ENCODE measurements around the gene CD109. TPM values are rescaled to one million over a fixed set of nuclear protein-coding genes. Genes with fewer than 3 reads are reported as not detected.

Gene CD109
- total RNA-seq, 4 donors from 2014 or later = 1.4 to 3.2 (median 2.2) TPM

DNA sequence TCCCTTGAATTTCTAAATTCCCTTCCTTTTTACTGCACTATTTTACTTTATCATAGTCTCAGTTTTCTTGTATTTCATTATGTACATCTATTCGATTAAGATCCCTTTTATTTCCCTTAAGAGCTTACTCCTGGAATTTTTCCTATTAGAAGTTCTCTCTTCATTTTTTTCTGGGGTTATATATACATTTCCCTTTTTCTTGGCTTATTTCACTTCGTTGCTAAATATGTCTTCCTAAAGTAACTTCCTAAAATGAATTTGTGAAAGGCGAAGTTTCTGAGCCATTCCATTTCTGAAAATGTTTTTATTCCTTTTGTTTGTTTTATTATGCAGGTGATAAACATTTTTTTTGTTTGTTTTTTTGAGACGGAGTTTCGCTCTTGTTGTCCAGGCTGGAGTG is 5.9 kb upstream of the CD109 start:
- H3K36me3 ChIP-seq = no peaks in the 10 kb centered on the region
- no peak overlapping the region for H3K4me3 ChIP-seq
- DNase-seq = no peak
- no peaks in the 10 kb centered on the region for H3K9me3 ChIP-seq
- TF ChIP-seq POLR2A (IDR thresholded peaks at IDR 0.05) (no peak), CTCF (IDR thresholded peaks at IDR 0.05) (no peak)
- H3K27ac ChIP-seq = no peak overlapping the region
- H3K4me1 ChIP-seq = no peaks in the 10 kb centered on the region
- no peaks in the 10 kb centered on the region for H3K27me3 ChIP-seq

DNA sequence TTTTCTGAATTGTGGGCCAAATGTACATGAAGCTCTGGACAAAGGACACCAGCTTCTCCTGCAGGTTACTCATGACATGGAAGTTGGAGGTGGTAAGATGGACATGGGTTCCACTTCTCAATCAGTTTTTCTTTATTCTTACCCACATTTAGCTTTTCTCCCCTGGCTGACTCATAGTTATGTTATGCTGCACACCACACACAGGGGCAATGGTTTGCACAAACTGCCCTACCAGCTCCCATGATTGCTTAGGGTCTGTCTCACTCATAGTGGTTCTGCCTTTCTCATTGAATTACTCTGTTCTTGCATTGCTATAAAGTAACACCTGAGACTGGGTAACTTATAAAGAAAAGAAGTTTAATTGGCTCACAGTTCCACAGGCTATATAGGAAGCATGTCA is 4.5 kb upstream of the CD109 start:
- Histone ChIP-seq H3K4me3 (no peak overlapping the region), H3K27me3 (peaks cover 0 to 4% of the 10 kb centered on the region in 2 donors), H3K9me3 (no peaks in the 10 kb centered on the region), H3K27ac (no peak overlapping the region), H3K4me1 (peaks cover 0 to 5% (median 0%) of the 10 kb centered on the region in 4 donors), H3K36me3 (no peaks in the 10 kb centered on the region)
- no peak for DNase-seq
- no peak for TF ChIP-seq POLR2A (IDR thresholded peaks at IDR 0.05)
- no peak for TF ChIP-seq CTCF (IDR thresholded peaks at IDR 0.05)

- Histone ChIP-seq H3K9me3 (no peaks in the 10 kb centered on the region), H3K27me3 (peaks cover 0 to 4% of the 10 kb centered on the region in 2 donors), H3K27ac (peak overlapping the region in 1 of 4 donors; percentile 76), H3K4me3 (no peak overlapping the region), H3K36me3 (no peaks in the 10 kb centered on the region), H3K4me1 (peaks cover 0 to 5% (median 0%) of the 10 kb centered on the region in 4 donors)
- no peak for DNase-seq
- TF ChIP-seq POLR2A (IDR thresholded peaks at IDR 0.05) (no peak), CTCF (IDR thresholded peaks at IDR 0.05) (no peak)
Measured at GRCh38 chr6:73694711-73695411, 1.1 kb upstream of the CD109 start.

DNA sequence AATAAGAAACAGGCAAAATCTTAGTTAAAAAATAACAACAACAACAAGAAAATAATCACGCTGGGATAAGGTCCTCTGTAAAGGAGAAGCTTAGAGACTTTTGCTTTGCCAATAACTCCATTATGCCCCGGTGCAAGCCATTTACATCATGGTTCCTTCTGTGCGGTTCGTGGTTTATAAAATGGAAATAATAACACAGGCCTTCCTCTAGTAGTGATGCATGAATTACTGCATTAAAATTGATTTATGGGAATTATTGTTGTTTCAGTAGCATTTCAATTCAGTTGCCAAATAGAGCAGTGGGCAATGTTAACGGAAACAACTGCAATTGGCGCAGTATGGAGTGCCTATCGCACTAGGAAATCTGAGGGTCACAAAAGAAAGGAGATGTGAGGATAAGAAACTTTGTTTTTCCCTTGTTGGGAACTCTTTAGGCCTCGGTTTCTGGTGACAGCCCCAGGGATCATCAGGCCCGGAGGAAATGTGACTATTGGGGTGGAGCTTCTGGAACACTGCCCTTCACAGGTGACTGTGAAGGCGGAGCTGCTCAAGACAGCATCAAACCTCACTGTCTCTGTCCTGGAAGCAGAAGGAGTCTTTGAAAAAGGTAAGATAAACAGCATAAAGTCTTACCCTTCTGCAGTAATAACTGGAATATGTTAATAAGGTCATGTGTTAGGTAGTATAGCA is 1.1 kb downstream of the CD109 start:
- Histone ChIP-seq H3K4me1 (peaks cover 0 to 5% (median 0%) of the 10 kb centered on the region in 4 donors), H3K27ac (no peak overlapping the region)
- no peak for TF ChIP-seq CTCF (IDR thresholded peaks at IDR 0.05)
- no peak for TF ChIP-seq POLR2A (IDR thresholded peaks at IDR 0.05)

GRCh38 chr6:73699676-73700459 is 3.9 kb downstream of the CD109 start:
- H3K9me3 ChIP-seq = no peaks in the 10 kb centered on the region
- TF ChIP-seq POLR2A (IDR thresholded peaks at IDR 0.05) (no peak), CTCF (IDR thresholded peaks at IDR 0.05) (no peak)
- H3K36me3 ChIP-seq = no peaks in the 10 kb centered on the region
- no peak for DNase-seq
- peaks cover 0 to 5% (median 0%) of the 10 kb centered on the region in 4 donors for H3K4me1 ChIP-seq
- no peak overlapping the region for H3K4me3 ChIP-seq
- H3K27ac ChIP-seq = no peak overlapping the region
- H3K27me3 ChIP-seq = peaks cover 0 to 4% of the 10 kb centered on the region in 2 donors

More for the DNA sequence above, 1.1 kb downstream of the CD109 start:
- no peaks in the 10 kb centered on the region for H3K36me3 ChIP-seq
- no peaks in the 10 kb centered on the region for H3K9me3 ChIP-seq
- H3K4me3 ChIP-seq = no peak overlapping the region
- H3K27me3 ChIP-seq = peaks cover 0 to 4% of the 10 kb centered on the region in 2 donors
- DNase-seq = no peak
